SKM-1 (cell line): ENCODE data around the gene BLVRB.
"Not testable (repeated sequence)": the region's sequence is repeated elsewhere in the genome, so short reads cannot be mapped to it uniquely, and the experiment has no call there.

Experiments used
- DNase-seq: peaks from one replicate; lab custom pipeline; 2025; ENCODE audit not compliant: unreplicated experiment; lab: John Stamatoyannopoulos, UW

The BLVRB gene

DNA sequence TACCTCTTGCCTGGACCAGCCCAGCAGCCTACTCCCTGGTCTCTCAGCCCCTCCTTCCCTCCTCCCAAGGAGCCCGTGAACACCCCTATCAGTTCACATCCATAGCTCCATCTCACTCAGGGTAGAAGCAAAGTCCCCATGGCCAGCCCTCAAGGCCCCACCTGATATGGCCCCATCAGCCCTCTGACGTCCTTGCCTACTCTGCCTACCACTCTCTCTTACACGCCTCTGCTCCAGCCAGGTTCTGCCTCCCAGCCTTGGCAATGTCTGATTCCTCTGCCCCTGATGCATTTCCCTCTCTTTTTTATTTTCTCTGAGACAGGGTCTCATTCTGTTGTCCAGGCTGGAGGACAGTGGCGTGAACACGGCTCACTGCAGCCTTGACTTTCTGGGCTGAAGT lies 13.5 kb downstream of the BLVRB start:
- no peak for DNase-seq

DNA sequence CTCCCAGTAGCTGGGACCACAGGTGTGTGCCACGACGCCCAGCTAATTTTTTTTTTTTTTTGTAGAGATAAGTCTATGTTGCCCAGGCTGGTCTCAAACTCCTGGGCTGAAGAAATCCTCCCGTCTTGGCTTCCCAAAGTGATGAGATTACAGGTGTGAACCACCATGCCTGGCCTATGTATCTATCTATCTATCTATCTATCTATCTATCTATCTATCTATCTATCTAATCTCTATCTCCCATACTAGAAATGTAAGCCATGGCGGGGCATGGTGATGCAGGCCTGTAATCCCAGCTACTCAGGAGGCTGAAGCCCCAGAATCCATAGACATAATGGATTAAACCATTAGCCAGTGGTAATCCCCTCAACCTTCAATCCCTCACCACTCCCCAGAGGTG lies 14.9 kb downstream of the BLVRB start:
- no peak for DNase-seq

DNA sequence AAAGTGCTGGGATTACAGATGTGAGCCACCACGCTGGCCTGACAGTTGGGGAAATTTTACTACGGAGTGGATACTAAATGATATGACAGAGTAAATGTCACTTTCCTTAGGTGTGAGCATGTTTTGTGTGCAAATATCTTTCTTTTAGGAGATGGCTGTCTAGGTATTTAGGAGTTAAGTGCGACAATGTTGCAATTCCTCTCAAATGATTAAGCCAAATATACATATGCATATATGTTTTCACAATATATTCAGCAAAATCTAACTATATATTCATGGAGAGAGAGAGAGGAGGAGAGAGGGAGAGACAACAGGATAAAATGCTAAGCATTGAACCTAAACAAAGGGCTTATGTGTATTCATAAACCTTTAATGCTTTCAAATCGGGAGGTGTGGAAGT lies 16.0 kb downstream of the BLVRB start:
- no peak for DNase-seq

DNA sequence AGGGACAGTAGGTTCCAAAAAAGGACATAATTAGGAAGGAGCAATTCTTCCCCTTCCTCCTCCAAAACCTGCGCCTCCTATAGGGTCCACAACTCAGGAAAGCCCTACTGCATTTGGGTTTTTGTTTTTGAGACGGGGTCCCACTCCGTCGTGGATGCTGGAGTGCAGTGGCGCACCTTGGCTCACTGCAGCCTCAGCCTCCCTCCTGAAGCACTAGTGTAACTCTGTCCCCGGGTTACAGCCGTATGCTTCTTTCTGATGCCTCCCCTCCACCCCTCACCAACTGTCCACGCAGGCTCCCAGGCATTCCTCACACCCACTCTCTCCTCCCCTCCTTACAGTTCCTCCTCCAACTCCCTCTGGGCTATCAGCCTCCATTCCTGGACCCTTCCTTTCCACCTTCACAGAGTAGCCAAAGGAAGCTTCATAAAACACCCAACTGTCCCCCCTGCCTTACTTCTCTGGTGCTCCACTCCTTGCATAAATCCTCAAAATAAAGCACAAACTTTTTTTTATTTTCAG lies 19.2 kb downstream of the BLVRB start:
- DNase-seq: no peak

DNA sequence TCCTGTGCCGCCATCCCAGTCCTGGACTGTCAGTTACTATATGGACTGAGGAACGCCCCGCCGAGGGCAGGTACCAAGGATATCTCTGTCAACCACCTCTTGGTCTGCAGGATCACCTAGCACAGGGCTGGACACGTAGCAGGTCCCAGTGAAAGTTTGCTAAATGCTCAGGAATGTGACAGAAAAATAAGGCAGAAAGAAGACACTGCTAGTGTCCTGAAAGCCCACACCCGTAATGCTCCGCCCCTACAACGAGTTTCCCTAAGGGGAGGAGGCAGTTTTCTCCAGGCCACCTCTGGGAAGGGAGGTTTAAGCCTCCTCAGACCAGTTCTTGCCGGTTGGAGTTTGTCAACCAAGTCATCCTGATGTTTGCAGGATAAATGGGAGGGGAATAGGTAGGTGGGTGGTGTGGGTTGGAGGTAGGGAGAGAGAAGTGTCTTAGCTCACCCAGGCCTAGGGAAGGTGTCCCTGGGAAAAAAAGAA lies 19.7 kb downstream of the BLVRB start:
- DNase-seq: no peak

DNA sequence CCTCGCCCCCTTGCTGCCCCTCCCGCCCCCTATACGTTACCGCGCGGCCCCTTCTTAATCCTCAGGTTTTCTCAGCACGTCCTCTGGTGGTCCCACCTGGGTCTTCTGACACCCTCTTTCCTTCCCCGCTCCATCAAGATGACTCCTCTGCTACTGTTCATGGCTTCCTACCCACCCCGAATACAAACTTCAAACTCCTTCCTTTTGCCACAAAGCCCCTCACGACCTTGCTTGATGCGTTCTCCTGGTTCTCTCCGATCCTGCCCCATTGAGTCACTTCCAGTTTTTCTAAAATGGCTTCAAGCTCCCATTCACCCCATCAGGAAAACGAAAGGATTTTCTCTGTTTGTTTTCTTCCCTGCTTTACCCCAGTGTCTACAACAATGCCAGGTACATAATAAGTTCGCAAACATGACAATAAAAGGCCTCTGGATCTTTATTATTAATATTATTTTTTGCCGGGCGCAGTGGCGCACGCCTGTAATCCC lies 20.7 kb downstream of the BLVRB start:
- DNase-seq: no peak

DNA sequence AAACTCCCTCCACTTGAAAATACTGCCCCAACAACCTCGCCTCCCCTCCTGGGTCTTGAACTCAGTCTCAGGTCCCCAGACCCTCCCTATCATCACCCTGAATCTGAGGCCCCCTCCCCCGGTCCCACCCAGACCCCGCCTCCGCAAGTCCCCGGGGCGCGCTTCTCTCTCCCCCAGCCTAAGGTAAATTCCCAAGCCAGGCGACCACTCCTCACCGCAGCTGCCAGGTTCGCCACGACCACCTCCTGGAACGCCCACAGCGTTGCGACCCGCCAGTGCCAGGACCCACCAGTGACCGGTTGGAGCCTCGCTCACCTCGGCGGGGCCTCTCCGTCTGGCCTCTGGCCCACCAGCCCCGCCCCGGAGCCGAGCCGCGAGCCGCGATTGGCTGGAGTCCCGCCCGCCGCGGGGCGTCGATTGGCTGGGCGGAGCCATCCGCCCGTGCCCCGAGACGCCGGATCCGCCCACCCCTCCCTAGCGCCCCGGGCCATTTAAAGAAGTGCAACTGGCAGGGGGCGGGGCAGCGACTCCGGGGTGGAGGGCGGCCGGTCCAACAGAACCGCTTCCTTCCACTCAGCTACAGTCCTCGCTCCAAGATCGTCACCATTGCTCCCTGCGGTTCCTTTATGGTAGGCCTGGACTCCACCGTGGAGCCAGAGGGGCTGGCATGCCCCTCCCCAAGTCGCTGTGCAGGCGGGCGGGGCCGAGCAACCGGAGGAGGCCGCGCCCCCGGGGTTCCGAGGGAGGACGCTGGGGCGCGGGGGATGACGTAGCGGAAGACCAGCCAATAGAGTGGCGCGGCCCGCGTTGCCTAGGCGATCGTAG lies 21.3 kb downstream of the BLVRB start, which contains the start of gene SERTAD3:
TSS of gene SERTAD3 (minus strand) at position 336 of the 825 bp plus-strand sequence. CDS start 2,255 bp downstream, outside the sequence.
- peak; percentile 93 for DNase-seq

DNA sequence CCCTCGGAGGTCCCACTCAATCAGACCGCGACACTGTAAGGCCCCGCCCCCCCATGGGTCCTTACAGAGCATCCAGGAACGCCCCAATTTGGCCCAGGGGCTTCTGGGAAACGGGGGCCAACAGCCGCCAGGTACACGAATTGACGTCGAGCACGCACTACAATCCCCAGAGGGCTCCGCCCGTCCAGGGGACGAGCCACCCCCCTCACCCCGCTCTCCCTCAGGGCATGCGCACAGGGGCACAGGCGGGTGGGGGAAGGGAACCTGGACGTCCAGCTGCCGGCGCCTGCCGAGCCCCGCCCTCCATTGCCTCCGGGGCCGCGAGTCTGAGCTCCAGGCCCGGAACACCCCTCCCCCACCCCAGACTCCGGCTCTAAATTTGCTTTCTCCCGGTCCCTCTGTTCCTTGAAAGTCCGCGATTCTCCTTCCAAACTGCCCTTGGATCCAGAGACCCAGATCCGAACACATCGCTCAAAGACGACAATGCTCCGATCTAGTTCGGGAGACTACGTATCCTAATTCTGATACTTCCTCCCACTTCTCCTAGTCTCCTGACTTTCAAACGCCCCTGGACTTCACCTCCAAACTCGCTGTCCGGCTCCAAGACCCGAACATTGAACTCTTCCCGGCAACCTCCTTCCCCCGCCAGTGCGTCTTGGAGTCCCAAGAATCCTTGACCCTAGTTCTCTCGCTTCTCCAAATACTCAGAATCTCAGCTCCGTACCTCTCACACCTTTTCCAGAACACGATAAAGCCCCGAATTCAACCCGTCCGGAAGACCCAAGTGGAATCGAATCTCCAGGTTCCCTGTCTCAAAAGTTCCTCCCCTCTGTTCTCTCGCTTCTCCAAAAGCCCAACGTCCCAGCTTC lies 22.2 kb downstream of the BLVRB start:
- peak; percentile 99 for DNase-seq

DNA sequence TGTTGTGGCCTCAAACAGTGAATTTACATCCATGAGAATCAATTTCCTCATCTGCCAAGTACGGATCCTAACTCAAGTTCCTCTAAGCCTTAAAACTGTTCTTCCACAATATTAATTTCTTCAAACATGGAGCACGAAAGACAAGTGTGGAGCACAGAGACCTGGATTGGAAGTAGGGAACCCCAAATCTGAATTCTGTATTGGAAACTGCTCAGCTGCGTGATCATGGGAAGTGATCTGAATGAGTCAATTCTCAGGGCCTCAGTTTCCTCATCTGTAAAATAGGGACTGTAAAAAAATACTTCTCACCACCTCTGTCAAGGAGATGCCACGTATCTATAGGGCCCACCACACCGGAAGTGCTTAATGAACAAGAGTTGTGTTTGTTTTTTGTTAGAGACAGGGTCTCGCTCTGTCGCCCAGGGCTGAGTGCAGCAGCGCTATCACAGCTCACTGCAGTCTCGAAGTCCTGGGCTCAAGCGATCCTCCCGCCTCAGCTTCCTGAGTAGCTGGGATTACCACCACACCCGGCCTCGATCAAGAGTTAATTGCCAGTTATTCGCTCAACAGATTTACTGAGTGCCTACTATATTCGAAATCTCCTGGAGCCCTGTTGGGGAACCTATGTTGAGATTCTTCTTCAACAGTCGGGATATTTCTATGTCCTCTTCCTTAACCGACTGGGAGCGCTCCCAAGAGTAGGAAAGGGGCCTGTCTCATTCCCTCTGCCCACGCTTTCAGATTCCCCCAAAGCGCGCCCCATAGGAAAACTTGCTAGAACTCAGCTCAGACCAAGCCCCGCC lies 23.0 kb downstream of the BLVRB start:
- DNase-seq: no peak

DNA sequence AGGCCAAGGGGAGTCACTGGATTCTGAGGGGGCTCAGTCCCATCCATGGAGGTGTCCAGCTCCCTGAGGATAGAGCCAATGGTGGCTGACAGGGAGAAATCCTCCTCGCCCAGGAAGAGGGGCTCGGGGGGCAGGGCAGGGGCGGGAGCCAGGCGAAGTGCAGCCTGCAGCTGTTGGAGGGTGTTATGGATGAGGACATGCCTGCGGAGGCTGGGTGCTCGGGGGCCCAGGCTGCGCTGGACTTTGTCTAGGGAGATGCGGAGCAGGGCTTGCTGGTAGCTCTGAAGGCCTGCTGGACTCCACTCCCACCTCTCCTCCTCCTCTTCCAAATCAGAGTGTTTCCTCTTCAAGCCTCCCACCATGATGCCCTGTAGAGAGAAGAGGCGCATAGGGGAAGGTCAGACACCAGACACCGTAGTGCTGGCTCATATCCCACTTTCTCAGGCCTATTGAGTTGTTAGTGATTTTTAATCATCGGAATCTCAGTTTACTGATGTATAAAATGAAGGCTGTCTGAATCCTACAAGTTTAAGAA lies 23.8 kb downstream of the BLVRB start:
- no peak for DNase-seq

DNA sequence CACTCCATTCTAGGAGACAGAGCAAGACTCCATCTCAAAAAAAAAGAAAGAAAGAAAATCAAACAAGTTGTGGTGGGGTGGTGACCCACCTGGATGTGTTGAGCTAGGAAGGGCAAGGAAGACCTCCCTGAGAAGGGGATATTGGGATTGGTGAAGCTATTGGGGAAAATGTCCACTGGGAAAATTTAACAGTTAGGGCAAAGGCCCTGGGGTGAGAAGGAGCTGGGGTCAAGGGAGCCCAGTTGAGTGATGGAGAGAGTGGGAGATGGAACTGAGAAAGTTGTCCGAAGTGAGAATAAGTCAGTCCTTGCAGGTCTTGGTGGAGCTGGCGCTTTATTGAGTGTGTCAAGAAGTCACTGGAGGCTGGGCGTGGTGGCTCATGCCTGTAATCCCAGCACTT lies 27.3 kb downstream of the BLVRB start:
- DNase-seq: no peak

DNA sequence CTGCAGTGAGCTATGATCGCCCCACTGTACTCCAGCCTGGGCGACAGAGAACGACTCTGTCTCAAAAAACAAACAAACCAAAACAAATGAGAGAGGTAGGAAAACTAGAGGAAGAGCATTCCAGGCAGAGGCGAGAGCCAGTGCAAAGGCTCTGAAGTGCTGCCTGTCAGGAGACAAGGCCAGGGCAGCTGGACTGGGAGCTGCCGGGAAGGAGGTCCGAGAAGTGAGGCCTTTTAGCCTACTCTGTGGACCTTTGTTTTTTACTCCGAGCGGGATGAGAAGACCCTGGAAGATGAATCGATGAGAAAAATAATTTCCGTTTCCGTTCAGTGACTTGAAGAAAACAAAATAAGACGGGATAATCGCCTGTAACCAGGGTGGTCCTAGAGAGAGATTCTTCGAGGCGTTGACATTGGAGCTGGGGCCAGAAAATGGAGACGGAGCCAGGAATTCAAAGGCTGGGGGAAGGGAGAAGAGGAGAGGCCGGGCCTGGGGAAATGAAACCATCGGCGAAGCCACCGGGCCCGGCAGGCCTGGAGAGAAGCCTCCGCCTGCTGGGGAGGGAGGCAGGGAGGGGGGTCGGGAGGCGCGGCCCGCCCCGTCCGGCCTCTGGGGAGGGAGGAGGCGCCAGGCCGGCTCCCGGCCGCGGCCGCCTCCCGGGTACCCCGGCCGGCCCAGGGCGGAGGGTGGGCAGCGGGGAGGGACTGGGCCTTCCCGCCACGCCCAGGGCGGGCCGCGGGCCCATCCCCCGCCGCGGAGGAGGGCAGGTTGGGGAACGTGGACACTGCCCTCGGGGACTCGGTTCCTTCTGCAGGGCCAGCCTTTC lies 31.9 kb downstream of the BLVRB start:
- DNase-seq: peak; percentile 53

DNA sequence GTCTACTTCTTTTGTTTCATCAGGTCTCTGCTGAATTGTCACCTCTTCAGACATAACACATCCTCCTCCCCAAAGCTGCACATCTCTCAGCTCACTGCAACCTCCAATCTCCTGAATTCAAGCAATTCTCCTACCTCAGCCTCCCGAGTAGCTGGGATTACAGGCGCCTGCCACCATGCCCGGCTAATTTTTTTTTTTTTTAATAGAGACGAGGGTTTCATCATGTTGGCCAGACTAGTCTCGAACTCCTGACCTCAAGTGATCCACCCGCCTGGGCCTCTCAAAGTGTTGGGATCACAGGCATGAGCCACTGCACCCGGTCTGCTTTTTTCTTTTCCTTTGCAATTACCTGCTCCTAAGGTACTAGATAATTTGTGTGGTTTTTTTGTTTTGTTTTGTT lies 32.8 kb downstream of the BLVRB start:
- not testable (repeated sequence) for DNase-seq

DNA sequence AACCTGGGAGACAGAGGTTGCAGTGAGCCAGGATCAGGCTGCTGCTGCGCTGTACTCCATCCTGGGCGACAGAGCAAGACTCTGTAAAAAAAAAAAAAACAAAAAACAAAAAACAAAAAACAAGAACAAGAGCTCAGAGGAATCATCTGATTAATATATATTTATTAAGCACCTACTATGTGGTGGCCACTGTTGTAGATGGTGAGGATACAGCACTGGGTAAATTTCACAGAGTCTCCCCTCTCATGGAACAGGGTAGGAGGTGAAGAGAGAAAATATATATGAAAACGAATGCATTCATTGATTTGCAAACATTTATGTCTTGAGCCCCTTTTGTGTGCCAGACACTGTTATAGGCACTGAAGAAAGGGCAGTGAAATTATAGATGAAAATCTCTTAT lies 33.8 kb downstream of the BLVRB start:
- no peak for DNase-seq

DNA sequence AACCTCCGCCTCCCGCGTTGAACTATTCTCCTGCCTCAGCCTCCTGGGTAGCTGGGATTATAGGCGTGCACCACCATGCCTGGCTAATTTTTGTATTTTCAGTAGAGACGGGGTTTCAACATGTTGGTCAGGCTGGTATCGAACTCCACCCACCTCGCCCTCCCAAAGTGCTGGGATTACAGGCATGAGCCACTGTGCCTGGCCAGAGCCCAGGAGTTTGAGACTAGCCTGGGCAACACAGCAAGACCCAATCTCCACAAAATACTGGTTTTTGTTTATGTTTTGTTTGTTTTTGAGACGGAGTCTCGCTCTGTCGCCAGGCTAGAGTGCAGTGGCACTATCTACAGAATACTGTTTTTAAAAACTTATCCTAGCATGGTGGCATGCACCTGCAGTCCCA lies 35.3 kb downstream of the BLVRB start:
- DNase-seq: not testable (repeated sequence)

DNA sequence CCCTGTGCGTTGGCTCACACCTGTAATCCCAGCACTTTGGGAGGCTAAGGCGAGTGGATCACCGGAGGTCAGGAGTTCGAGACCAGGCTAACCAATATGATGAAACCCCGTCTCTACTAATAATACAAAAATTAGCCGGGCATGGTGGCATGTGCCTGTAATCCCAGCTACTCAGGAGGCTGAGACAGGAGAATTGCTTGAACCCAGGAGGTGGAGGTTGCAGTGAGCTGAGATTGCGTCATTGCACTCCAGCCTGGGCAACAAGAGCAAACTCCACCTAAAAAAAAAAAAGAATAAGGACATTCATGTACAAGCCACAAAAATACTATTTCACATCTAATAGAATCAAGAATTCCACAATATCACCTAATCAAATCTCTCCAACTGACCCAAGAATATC lies 37.3 kb downstream of the BLVRB start:
- not testable (repeated sequence) for DNase-seq

DNA sequence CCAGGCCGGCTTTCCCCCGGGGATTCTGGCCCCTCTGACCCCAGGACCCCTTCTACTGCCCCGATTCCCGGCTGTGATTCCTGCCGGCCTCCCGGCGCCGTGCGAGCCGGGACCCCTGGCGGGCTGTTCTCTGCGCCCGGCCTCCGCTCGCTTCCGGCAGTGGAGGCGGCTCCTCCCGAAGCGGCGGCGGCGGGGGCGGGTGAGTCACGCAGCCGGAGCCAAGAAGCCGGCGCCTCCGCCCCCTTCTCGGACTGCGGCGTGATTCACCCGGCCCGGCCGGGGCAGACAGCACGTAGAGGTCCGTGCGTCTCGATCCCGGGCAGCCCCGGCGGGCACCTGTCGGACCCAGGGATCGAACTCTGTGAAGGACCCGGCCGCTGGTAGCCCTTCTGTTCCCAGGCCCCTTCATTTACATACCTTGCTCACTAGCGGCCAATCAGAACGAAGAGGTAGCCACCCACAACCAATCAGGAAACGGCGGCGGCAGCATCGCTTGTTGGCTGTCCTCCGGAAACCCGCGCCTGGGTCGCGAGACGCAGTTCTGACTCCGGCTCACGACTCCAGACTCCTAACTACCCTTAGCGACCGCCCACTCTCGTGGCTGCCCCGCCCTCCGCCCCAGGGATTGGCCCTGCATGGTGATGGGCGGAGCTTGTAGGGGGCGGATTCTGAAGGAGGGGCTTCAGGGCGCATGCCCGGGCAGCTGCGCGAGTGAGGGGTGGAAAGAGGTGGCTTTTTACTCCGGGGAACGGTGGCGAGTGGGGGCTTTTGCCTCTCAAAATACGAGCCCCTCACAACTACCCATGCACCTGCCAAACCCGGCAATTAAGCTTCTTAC lies 39.9 kb downstream of the BLVRB start, which contains the start of gene SERTAD1:
TSS of gene SERTAD1 (minus strand) at position 543 of the 838 bp plus-strand sequence. CDS start 2,446 bp downstream, outside the sequence.
- DNase-seq: peak; percentile 99

DNA sequence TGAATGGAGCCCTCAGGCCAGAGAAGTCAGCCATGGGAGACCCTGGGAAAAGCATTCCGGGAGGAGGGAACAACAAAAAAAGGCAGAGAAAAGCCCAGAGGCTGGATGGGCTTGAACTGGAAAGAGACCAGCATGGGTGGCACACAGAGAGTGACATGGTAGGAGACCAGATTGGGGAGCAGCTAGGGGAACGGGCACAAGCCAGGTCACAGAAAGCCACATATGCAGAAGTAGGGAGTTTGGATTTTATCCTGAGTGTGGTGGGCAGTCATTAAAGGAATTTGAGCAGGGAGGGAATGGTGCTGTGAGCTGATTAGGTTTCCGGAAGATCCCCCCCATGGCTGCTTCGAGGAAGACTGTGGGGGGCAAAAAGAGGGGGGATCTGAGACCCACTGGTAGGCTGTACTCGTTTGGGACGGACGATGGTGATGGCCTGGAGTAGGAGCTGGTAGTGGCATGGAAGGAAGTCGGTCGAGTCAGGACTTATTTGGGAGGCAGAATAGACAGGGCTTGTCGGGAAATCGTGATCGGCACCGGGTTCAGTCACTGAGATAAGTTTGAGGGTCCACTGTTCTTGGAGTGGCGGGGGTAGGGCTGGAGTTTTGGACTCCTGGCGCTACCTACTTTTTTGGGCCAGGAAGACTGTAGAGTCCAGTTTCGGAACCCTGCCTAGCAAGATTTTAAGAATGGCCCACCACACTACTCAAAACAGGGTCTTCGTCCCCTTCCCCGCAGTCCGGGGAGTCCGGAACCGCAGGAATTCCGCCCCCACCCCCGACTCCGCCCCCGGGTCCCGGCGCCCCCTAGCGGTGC lies 40.7 kb downstream of the BLVRB start:
- no peak for DNase-seq
